Uterus (tissue), 2 donors: ENCODE data around the gene WNK1.

ENCODE experiments used
- CTCF ChIP-seq, 4 experiments: fragments of 200-600 bp in 2 of 4; fragments of 450-650 bp in 2 of 4; sonication (generic) in 2 of 4; IDR thresholded peaks; one replicate each; pipeline ENCODE4 v1.5.1; 2016 to 2019; ENCODE audit warnings: antibody characterized with exemption in 4 of 4, mild to moderate bottlenecking in 2 of 4, moderate library complexity in 1 of 4
- POLR2A ChIP-seq, 2 donors: fragments of 450-650 bp; IDR thresholded peaks; one replicate each; pipeline ENCODE4 v1.6.1; 2016; ENCODE audit warnings: antibody characterized with exemption in 2 of 2, mild to moderate bottlenecking in 1 of 2, moderate library complexity in 1 of 2

GRCh38 chr12:729221-729620 lies 23.2 kb upstream of the WNK1 start:
- no peak for TF ChIP-seq CTCF (IDR thresholded peaks at IDR 0.05)
- no peak for TF ChIP-seq POLR2A (IDR thresholded peaks at IDR 0.05)
